H9 (cell line): ENCODE data around the gene PDE6G. TPM values are rescaled to one million over a fixed set of nuclear protein-coding genes. Genes with fewer than 3 reads are reported as not detected.

Experiments
- DNase-seq: peaks from one replicate; pipeline ENCODE4 v3.0.0-alpha.2; 2017
- H2AFZ ChIP-seq: one replicate; pipeline ENCODE4 v1.6.1; 2013; ENCODE audit warnings: mild to moderate bottlenecking, low read length, control low read depth, moderate library complexity
- H2AK5ac ChIP-seq: 2 replicates; pipeline ENCODE4 v1.6.1; 2013; ENCODE audit warnings: low read length, control low read depth, mixed read lengths; ENCODE audit not compliant: insufficient read length
- H2BK120ac ChIP-seq: one replicate; pipeline ENCODE4 v1.6.1; 2013; ENCODE audit warnings: low read depth, mild to moderate bottlenecking, low read length, control low read depth, inconsistent platforms; ENCODE audit not compliant: poor library complexity, severe bottlenecking
- H2BK12ac ChIP-seq: 2 replicates; pipeline ENCODE4 v1.6.1; 2013; ENCODE audit warnings: low read length, control low read depth, mixed read lengths, low read depth; ENCODE audit not compliant: insufficient read length
- H2BK15ac ChIP-seq: 2 replicates; pipeline ENCODE4 v1.6.1; 2013; ENCODE audit warnings: low read depth, low read length, control low read depth
- H2BK20ac ChIP-seq: one replicate; pipeline ENCODE4 v1.6.1; 2013; ENCODE audit warnings: low read depth, mild to moderate bottlenecking, low read length, control low read depth, inconsistent platforms; ENCODE audit not compliant: poor library complexity, severe bottlenecking
- H2BK5ac ChIP-seq: 2 replicates; pipeline ENCODE4 v1.6.1; 2013; ENCODE audit warnings: low read length, control low read depth, mixed read lengths; ENCODE audit not compliant: insufficient read length
- H3K14ac ChIP-seq: 2 replicates; pipeline ENCODE4 v1.6.1; 2013; ENCODE audit warnings: low read length, control low read depth; ENCODE audit not compliant: insufficient read depth
- H3K18ac ChIP-seq: 2 replicates; pipeline ENCODE4 v1.6.1; 2013; ENCODE audit warnings: low read depth, mild to moderate bottlenecking, mixed read lengths, low read length, control low read depth; ENCODE audit not compliant: insufficient read length
- H3K23ac ChIP-seq: 2 replicates; pipeline ENCODE4 v1.6.1; 2013; ENCODE audit warnings: low read length, control low read depth, mixed read lengths, low read depth; ENCODE audit not compliant: insufficient read length
- H3K23me2 ChIP-seq: 2 replicates; pipeline ENCODE4 v1.6.1; 2013; ENCODE audit warnings: low read depth, mild to moderate bottlenecking, mixed read lengths, low read length, control low read depth; ENCODE audit not compliant: insufficient read length, poor library complexity, severe bottlenecking
- H3K27ac ChIP-seq: 2 replicates; pipeline ENCODE4 v1.5.1; 2013; ENCODE audit warnings: low read length, control low read depth, mixed read lengths, low read depth; ENCODE audit not compliant: insufficient read length
- H3K27me3 ChIP-seq: 2 replicates; pipeline ENCODE4 v1.6.1; 2013; ENCODE audit warnings: low read length, control low read depth, inconsistent platforms; ENCODE audit not compliant: insufficient read depth
- H3K4ac ChIP-seq: 2 replicates; pipeline ENCODE4 v1.6.1; 2013; ENCODE audit warnings: low read depth, mild to moderate bottlenecking, control low read depth, inconsistent platforms, low read length, moderate library complexity
- H3K4me1 ChIP-seq: 2 replicates; pipeline ENCODE4 v1.6.1; 2013; ENCODE audit warnings: low read length, control low read depth, inconsistent platforms; ENCODE audit not compliant: insufficient read depth
- H3K4me2 ChIP-seq: 2 replicates; pipeline ENCODE4 v1.6.1; 2013; ENCODE audit warnings: low read length, control low read depth, mixed read lengths; ENCODE audit not compliant: insufficient read length, insufficient read depth
- H3K56ac ChIP-seq: 2 replicates; pipeline ENCODE4 v1.6.1; 2013; ENCODE audit warnings: low read depth, mild to moderate bottlenecking, mixed read lengths, low read length, control low read depth; ENCODE audit not compliant: insufficient read length
- H3K79me1 ChIP-seq: 2 replicates; pipeline ENCODE4 v1.6.1; 2013; ENCODE audit warnings: low read depth, mild to moderate bottlenecking, moderate library complexity, low read length, control low read depth, inconsistent platforms; ENCODE audit not compliant: insufficient read depth, poor library complexity, severe bottlenecking
- H3K79me2 ChIP-seq: 2 replicates; pipeline ENCODE4 v1.6.1; 2013; ENCODE audit warnings: low read length, control low read depth, inconsistent platforms; ENCODE audit not compliant: insufficient read depth
- H3K9ac ChIP-seq: 2 replicates; pipeline ENCODE4 v1.6.1; 2013; ENCODE audit warnings: low read length, control low read depth, mixed read lengths; ENCODE audit not compliant: insufficient read length; ENCODE audit errors: extremely low read depth
- H3K9me3 ChIP-seq: one replicate; pipeline ENCODE4 v1.6.1; 2013; ENCODE audit warnings: low read depth, low read length, inconsistent platforms; ENCODE audit not compliant: control insufficient read depth
- H3T11ph ChIP-seq: one replicate; pipeline ENCODE4 v1.6.1; 2013; ENCODE audit warnings: mild to moderate bottlenecking, low read length, control low read depth, inconsistent platforms
- H4K20me1 ChIP-seq: one replicate; pipeline ENCODE4 v1.6.1; 2013; ENCODE audit not compliant: control insufficient read depth, insufficient read length, insufficient read depth
- H4K5ac ChIP-seq: 2 replicates; pipeline ENCODE4 v1.6.1; 2013; ENCODE audit warnings: low read depth, mild to moderate bottlenecking, mixed read lengths, low read length, control low read depth; ENCODE audit not compliant: insufficient read length
- H4K8ac ChIP-seq: replicated peaks from 2 replicates; pipeline ENCODE4 v1.6.1; 2013; ENCODE audit warnings: low read length, control low read depth, mixed read lengths, low read depth; ENCODE audit not compliant: insufficient read length
- H4K91ac ChIP-seq: 2 replicates; pipeline ENCODE4 v1.6.1; 2013; ENCODE audit warnings: low read depth, mild to moderate bottlenecking, moderate library complexity, mixed read lengths, low read length, control low read depth; ENCODE audit not compliant: insufficient read length
- H3K27ac Mint-ChIP-seq, 3 experiments: 2 replicates in 2 of 3; 3 replicates in 1 of 3; pipeline ENCODE4 v1.8.0; 2020 to 2021; ENCODE audit warnings: mixed read lengths in 3 of 3, mild to moderate bottlenecking in 1 of 3, moderate library complexity in 1 of 3
- H3K27me3 Mint-ChIP-seq: 2 replicates; pipeline ENCODE4 v1.8.0; 2021; ENCODE audit warnings: low read depth, mild to moderate bottlenecking, moderate library complexity, mixed read lengths
- H3K36me3 Mint-ChIP-seq, 3 experiments: 2 replicates in 2 of 3; 3 replicates in 1 of 3; pipeline ENCODE4 v1.8.0; 2020 to 2021; ENCODE audit warnings: low read depth in 3 of 3, mixed read lengths in 3 of 3; ENCODE audit not compliant: insufficient read depth in 1 of 3
- H3K4me1 Mint-ChIP-seq, 2 experiments: 2 replicates each; pipeline ENCODE4 v1.8.0; 2020; ENCODE audit warnings: mixed read lengths in 2 of 2
- H3K4me3 Mint-ChIP-seq, 2 experiments: 2 replicates in 1 of 2; 3 replicates in 1 of 2; pipeline ENCODE4 v1.8.0; 2020 to 2021; ENCODE audit warnings: mild to moderate bottlenecking in 2 of 2, mixed read lengths in 2 of 2, moderate library complexity in 1 of 2
- H3K9me3 Mint-ChIP-seq, 2 experiments: 2 replicates in 1 of 2; 3 replicates in 1 of 2; pipeline ENCODE4 v1.8.0; 2020; ENCODE audit warnings: mild to moderate bottlenecking in 2 of 2, mixed read lengths in 2 of 2, moderate library complexity in 1 of 2
- WGBS: extraction: QIAGEN DNeasy Blood & Tissue Kit; methylation state at CpG from one replicate; pipeline ENCODE4 v1.1.7; 2013; ENCODE audit warnings: missing lambda C conversion rate, low lambda C conversion rate, mixed read lengths; ENCODE audit not compliant: insufficient read length; ENCODE audit errors: extremely low coverage; 5-methylcytosine and 5-hydroxymethylcytosine counted together
- total RNA-seq: library from RNA; stranded (reverse); gene quantifications from 2 replicates; pipeline ENCODE4 v1.2.1, GENCODE V29; 2021
- TF ChIP-seq, protein P1 (sequence below): fragments of 200-600 bp; sonication (generic); conservative IDR thresholded peaks from 3 replicates; pipeline ENCODE4 v1.8.0; 2021; ENCODE audit warnings: antibody characterized with exemption, mild to moderate bottlenecking

The PDE6G gene
- total RNA-seq, 1 experiment from 2014 or later, result 5.7 TPM

DNA sequence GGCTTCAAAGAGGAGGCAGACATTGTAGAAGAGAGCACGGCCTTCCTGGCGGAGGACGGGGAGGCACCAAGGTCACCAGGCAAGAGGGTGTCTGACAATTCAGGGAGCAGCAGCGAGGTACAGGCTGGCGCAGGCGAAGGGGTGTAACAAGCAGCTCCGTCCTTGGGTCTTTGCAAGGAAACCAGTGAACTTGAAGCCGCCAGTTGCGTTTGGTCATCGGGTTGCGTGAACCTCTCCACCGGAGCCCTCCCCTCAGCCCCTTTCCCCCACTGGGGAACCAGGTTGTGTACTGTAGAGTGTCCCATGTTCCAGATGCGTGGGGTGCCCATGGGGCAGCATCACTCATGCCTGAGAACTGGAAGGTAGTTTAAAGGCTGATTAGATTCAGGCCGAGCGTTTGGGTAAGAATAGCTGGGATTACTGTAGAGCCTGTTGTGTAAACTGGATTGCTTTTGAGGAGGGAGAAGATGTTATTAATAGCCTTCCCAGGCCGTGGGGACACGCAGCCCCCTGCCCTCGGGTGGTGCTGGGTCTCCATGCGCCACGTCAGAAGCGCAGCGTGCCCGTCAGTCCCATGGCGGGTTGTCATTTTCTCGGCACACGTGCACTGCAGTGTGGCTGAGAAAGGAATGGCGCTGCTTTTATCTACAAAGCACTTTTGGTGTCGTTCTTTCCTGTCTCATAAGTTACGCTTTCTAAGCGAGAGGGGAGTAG is 49.3 kb upstream of the PDE6G start:
- Histone ChIP-seq H4K5ac (no peak overlapping the region), H4K8ac (no peak overlapping the region), H4K91ac (no peak overlapping the region), H2AK5ac (no peak overlapping the region), H2AFZ (no peak overlapping the region), H3K27ac (no peak overlapping the region), H3K27me3 (no peaks in the 10 kb centered on the region), H3T11ph (no peak overlapping the region), H3K9me3 (no peaks in the 10 kb centered on the region), H2BK20ac (no peak overlapping the region), H3K79me2 (peaks cover 8% of the 10 kb centered on the region; the same call in 1 of the 2 replicates), H2BK5ac (no peak overlapping the region), H3K4me2 (no peak overlapping the region), H3K23me2 (peaks cover 23% of the 10 kb centered on the region), H3K14ac (no peak overlapping the region), H4K20me1 (no peaks in the 10 kb centered on the region), H3K4ac (no peak overlapping the region), H3K23ac (no peak overlapping the region), H3K9ac (no peak overlapping the region), H2BK12ac (no peak overlapping the region), H3K56ac (no peak overlapping the region), H3K4me1 (0 out of 2 replicates have a peak, but pooled peaks cover 4% of the 10 kb centered on the region), H2BK120ac (no peak overlapping the region), H3K79me1 (peaks cover 8% of the 10 kb centered on the region), H2BK15ac (no peak overlapping the region), H3K18ac (no peak overlapping the region)
- Mint-ChIP-seq H3K36me3 (peaks cover 30 to 67% (median 40%) of the 10 kb centered on the region in 3 experiments), H3K4me3 (peak overlapping the region; percentile 49 to 69), H3K9me3 (no peaks in the 10 kb centered on the region), H3K27me3 (no peaks in the 10 kb centered on the region; the same call in 1 of the 2 replicates), H3K4me1 (peaks cover 16 to 27% of the 10 kb centered on the region in 2 experiments), H3K27ac (peak overlapping the region in 1 of 3 experiments; percentile 82; a peak in 2 of 7 replicates)
- DNase-seq, result no peak
- WGBS, result no CpG with 5 or more reads among the region's 30 CpGs
- TF ChIP-seq, protein P1, sequence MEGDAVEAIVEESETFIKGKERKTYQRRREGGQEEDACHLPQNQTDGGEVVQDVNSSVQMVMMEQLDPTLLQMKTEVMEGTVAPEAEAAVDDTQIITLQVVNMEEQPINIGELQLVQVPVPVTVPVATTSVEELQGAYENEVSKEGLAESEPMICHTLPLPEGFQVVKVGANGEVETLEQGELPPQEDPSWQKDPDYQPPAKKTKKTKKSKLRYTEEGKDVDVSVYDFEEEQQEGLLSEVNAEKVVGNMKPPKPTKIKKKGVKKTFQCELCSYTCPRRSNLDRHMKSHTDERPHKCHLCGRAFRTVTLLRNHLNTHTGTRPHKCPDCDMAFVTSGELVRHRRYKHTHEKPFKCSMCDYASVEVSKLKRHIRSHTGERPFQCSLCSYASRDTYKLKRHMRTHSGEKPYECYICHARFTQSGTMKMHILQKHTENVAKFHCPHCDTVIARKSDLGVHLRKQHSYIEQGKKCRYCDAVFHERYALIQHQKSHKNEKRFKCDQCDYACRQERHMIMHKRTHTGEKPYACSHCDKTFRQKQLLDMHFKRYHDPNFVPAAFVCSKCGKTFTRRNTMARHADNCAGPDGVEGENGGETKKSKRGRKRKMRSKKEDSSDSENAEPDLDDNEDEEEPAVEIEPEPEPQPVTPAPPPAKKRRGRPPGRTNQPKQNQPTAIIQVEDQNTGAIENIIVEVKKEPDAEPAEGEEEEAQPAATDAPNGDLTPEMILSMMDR, result no peak
